GM23338 (cell line): ENCODE measurements around the gene GAK. TPM values are rescaled to one million over a fixed set of nuclear protein-coding genes. Genes with fewer than 3 reads are reported as not detected.

ENCODE experiments used
- ATAC-seq: fragments of 200-7000 bp; cut with Tn5 transposase; 3 replicates; pipeline ENCODE4 v1.9.1; 2020
- DNase-seq: peaks from one replicate; pipeline ENCODE4 v3.0.0-alpha.2; 2015; ENCODE audit warnings: low spot score
- H2AFZ ChIP-seq: fragments of 200-600 bp; sonication (generic); 2 replicates; pipeline ENCODE4 v1.8.0; 2016; ENCODE audit warnings: antibody characterized with exemption, mild to moderate bottlenecking, moderate library complexity
- H3F3A ChIP-seq: fragments of 200-600 bp; sonication (generic); replicated peaks from 2 replicates; pipeline ENCODE4 v1.8.0; 2017; ENCODE audit warnings: antibody characterized with exemption, mixed run types, low read depth
- H3K27ac ChIP-seq: fragments of 200-600 bp; sonication (generic); 2 replicates; pipeline ENCODE4 v1.6.1; 2016; ENCODE audit warnings: low read depth
- H3K27me3 ChIP-seq: fragments of 200-600 bp; sonication (generic); 2 replicates; pipeline ENCODE4 v1.8.0; 2016; ENCODE audit warnings: mild to moderate bottlenecking, mixed run types, moderate library complexity; ENCODE audit not compliant: insufficient read depth
- H3K36me3 ChIP-seq: fragments of 200-600 bp; sonication (generic); 2 replicates; pipeline ENCODE4 v1.8.0; 2016; ENCODE audit warnings: mild to moderate bottlenecking; ENCODE audit not compliant: insufficient read depth
- H3K4me1 ChIP-seq: fragments of 200-600 bp; sonication (generic); 2 replicates; pipeline ENCODE4 v1.8.0; 2016; ENCODE audit warnings: mild to moderate bottlenecking, moderate library complexity; ENCODE audit not compliant: insufficient read depth
- H3K4me2 ChIP-seq: fragments of 200-600 bp; sonication (generic); 2 replicates; pipeline ENCODE4 v1.7.1; 2017; ENCODE audit warnings: mixed run types
- H3K4me3 ChIP-seq: fragments of 200-600 bp; sonication (generic); 2 replicates; pipeline ENCODE4 v1.6.1; 2016; ENCODE audit warnings: mixed run types
- H3K79me2 ChIP-seq: fragments of 200-600 bp; sonication (generic); replicated peaks from 2 replicates; pipeline ENCODE4 v1.8.0; 2017; ENCODE audit warnings: mild to moderate bottlenecking; ENCODE audit not compliant: insufficient read depth
- H3K9me2 ChIP-seq: fragments of 200-600 bp; sonication (generic); 2 replicates; pipeline ENCODE4 v1.8.0; 2017; ENCODE audit not compliant: insufficient read depth
- H4K20me1 ChIP-seq: fragments of 200-600 bp; sonication (generic); replicated peaks from 2 replicates; pipeline ENCODE4 v1.8.0; 2017; ENCODE audit warnings: mild to moderate bottlenecking; ENCODE audit not compliant: insufficient read depth
- H3K27ac Mint-ChIP-seq: 2 replicates; pipeline ENCODE4 v1.8.0; 2020; ENCODE audit warnings: inconsistent platforms, mild to moderate bottlenecking, moderate library complexity, mixed read lengths
- H3K27me3 Mint-ChIP-seq: 3 replicates; pipeline ENCODE4 v1.8.0; 2022; ENCODE audit warnings: low read depth, mild to moderate bottlenecking, moderate library complexity, mixed read lengths, inconsistent platforms; ENCODE audit not compliant: insufficient read depth, poor library complexity
- H3K36me3 Mint-ChIP-seq: 3 replicates; pipeline ENCODE4 v1.8.0; 2021; ENCODE audit warnings: low read depth, mild to moderate bottlenecking, inconsistent platforms, moderate library complexity, mixed read lengths
- H3K4me1 Mint-ChIP-seq: 3 replicates; pipeline ENCODE4 v1.8.0; 2020; ENCODE audit warnings: mild to moderate bottlenecking, inconsistent platforms, mixed read lengths
- H3K4me3 Mint-ChIP-seq: 3 replicates; pipeline ENCODE4 v1.8.0; 2021; ENCODE audit warnings: moderate library complexity, mild to moderate bottlenecking, inconsistent platforms, mixed read lengths
- H3K9me3 Mint-ChIP-seq: 3 replicates; pipeline ENCODE4 v1.8.0; 2020; ENCODE audit warnings: moderate library complexity, mild to moderate bottlenecking, inconsistent platforms, mixed read lengths
- CREB1 ChIP-seq: fragments of 250-450 bp; sonication (Bioruptor Pico); IDR thresholded peaks from 2 replicates; pipeline ENCODE4 v1.5.0; 2020; ENCODE audit warnings: low read depth, mild to moderate bottlenecking, moderate library complexity
- CTCF ChIP-seq, 2 experiments: fragments of 200-600 bp in 1 of 2; sonication (generic) in 1 of 2; conservative IDR thresholded peaks; 2 replicates each; pipeline versions ENCODE4 v1.5.1 to v1.6.1; 2016 to 2017; ENCODE audit warnings: antibody characterized with exemption in 2 of 2, low read depth in 2 of 2, mild to moderate bottlenecking in 2 of 2, moderate library complexity in 1 of 2
- JUNB ChIP-seq: IDR thresholded peaks from one replicate; pipeline ENCODE4 v1.6.1; 2016; ENCODE audit warnings: antibody characterized with exemption; ENCODE audit not compliant: unreplicated experiment
- NANOG ChIP-seq: IDR thresholded peaks from 2 replicates; pipeline ENCODE4 v1.6.1; 2016; ENCODE audit warnings: antibody characterized with exemption, borderline replicate concordance
- STAT1 ChIP-seq: IDR thresholded peaks from one replicate; pipeline ENCODE4 v1.6.1; 2016; ENCODE audit warnings: antibody characterized with exemption; ENCODE audit not compliant: unreplicated experiment
- polyA plus RNA-seq: library from polyadenylated mRNA; unstranded; fragments of >200 nt; fragmentation: Nextera tagmentation; extraction: Ambion mirVana; gene quantifications from 2 replicates; pipeline ENCODE4 v1.2.1, GENCODE V29; 2016
- total RNA-seq: library from RNA; depleted of rRNA; stranded (reverse); fragments of >200 nt; shearing (Covaris generic); gene quantifications from 2 replicates; pipeline ENCODE4 v1.2.3, GENCODE V29; 2014
- TF ChIP-seq, protein P1 (sequence below): IDR thresholded peaks from one replicate; pipeline ENCODE4 v1.6.1; 2018; ENCODE audit warnings: antibody characterized with exemption; ENCODE audit not compliant: unreplicated experiment
- TF ChIP-seq, protein P2 (sequence below): fragments of 250-450 bp; sonication (Bioruptor Pico); IDR thresholded peaks from 2 replicates; pipeline ENCODE4 v1.5.0; 2020; ENCODE audit warnings: mild to moderate bottlenecking, moderate library complexity

GAK gene
- total and polyA plus RNA-seq, 2 experiments from 2014 or later: 48.5 to 124 TPM

- no peak overlapping the region for H3K27ac Mint-ChIP-seq
Measured at GRCh38 chr4:891747-892146, 40.4 kb downstream of the GAK start.

DNA sequence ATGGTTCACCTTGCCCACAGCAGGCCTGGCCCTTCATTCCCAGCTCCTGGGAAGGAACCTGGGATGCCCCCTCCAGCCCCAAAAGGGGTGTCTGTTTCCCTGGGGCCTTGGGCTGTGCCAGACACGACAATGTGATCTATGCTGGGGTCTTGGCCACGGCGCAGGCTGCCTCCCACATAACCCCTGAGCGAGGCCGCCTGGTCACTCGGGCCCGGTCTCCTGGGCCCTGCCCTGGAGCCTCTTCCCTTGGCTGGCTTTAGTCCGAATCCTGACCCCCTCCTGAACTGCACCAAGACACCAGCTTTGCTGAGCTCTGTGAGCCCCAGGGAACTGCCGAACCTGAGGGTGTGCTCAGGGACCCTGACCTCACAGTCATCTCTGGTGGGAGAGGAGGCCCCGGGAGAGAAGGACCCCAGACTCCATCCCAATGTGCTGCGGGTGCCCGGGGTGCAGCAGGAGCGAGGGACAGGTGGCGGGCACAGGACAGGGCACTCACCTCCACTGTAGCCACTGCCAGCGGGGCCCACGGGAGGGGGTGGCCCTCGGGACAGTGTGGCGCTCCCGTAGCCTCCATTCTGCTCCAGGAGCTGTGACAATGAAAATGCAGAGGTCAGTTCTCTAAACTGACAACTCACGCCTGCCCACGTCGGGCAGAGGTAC, 42.0 kb downstream of the GAK start:
- Histone ChIP-seq H3K36me3 (no peaks in the 10 kb centered on the region), H3K27ac (no peak overlapping the region)
- peaks cover 16% of the 10 kb centered on the region for H3K27me3 Mint-ChIP-seq
- TF ChIP-seq STAT1 (no peak), NANOG (no peak), JUNB (no peak)
- TF ChIP-seq, protein P1, sequence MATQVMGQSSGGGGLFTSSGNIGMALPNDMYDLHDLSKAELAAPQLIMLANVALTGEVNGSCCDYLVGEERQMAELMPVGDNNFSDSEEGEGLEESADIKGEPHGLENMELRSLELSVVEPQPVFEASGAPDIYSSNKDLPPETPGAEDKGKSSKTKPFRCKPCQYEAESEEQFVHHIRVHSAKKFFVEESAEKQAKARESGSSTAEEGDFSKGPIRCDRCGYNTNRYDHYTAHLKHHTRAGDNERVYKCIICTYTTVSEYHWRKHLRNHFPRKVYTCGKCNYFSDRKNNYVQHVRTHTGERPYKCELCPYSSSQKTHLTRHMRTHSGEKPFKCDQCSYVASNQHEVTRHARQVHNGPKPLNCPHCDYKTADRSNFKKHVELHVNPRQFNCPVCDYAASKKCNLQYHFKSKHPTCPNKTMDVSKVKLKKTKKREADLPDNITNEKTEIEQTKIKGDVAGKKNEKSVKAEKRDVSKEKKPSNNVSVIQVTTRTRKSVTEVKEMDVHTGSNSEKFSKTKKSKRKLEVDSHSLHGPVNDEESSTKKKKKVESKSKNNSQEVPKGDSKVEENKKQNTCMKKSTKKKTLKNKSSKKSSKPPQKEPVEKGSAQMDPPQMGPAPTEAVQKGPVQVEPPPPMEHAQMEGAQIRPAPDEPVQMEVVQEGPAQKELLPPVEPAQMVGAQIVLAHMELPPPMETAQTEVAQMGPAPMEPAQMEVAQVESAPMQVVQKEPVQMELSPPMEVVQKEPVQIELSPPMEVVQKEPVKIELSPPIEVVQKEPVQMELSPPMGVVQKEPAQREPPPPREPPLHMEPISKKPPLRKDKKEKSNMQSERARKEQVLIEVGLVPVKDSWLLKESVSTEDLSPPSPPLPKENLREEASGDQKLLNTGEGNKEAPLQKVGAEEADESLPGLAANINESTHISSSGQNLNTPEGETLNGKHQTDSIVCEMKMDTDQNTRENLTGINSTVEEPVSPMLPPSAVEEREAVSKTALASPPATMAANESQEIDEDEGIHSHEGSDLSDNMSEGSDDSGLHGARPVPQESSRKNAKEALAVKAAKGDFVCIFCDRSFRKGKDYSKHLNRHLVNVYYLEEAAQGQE: no peak
- TF ChIP-seq, protein P2, sequence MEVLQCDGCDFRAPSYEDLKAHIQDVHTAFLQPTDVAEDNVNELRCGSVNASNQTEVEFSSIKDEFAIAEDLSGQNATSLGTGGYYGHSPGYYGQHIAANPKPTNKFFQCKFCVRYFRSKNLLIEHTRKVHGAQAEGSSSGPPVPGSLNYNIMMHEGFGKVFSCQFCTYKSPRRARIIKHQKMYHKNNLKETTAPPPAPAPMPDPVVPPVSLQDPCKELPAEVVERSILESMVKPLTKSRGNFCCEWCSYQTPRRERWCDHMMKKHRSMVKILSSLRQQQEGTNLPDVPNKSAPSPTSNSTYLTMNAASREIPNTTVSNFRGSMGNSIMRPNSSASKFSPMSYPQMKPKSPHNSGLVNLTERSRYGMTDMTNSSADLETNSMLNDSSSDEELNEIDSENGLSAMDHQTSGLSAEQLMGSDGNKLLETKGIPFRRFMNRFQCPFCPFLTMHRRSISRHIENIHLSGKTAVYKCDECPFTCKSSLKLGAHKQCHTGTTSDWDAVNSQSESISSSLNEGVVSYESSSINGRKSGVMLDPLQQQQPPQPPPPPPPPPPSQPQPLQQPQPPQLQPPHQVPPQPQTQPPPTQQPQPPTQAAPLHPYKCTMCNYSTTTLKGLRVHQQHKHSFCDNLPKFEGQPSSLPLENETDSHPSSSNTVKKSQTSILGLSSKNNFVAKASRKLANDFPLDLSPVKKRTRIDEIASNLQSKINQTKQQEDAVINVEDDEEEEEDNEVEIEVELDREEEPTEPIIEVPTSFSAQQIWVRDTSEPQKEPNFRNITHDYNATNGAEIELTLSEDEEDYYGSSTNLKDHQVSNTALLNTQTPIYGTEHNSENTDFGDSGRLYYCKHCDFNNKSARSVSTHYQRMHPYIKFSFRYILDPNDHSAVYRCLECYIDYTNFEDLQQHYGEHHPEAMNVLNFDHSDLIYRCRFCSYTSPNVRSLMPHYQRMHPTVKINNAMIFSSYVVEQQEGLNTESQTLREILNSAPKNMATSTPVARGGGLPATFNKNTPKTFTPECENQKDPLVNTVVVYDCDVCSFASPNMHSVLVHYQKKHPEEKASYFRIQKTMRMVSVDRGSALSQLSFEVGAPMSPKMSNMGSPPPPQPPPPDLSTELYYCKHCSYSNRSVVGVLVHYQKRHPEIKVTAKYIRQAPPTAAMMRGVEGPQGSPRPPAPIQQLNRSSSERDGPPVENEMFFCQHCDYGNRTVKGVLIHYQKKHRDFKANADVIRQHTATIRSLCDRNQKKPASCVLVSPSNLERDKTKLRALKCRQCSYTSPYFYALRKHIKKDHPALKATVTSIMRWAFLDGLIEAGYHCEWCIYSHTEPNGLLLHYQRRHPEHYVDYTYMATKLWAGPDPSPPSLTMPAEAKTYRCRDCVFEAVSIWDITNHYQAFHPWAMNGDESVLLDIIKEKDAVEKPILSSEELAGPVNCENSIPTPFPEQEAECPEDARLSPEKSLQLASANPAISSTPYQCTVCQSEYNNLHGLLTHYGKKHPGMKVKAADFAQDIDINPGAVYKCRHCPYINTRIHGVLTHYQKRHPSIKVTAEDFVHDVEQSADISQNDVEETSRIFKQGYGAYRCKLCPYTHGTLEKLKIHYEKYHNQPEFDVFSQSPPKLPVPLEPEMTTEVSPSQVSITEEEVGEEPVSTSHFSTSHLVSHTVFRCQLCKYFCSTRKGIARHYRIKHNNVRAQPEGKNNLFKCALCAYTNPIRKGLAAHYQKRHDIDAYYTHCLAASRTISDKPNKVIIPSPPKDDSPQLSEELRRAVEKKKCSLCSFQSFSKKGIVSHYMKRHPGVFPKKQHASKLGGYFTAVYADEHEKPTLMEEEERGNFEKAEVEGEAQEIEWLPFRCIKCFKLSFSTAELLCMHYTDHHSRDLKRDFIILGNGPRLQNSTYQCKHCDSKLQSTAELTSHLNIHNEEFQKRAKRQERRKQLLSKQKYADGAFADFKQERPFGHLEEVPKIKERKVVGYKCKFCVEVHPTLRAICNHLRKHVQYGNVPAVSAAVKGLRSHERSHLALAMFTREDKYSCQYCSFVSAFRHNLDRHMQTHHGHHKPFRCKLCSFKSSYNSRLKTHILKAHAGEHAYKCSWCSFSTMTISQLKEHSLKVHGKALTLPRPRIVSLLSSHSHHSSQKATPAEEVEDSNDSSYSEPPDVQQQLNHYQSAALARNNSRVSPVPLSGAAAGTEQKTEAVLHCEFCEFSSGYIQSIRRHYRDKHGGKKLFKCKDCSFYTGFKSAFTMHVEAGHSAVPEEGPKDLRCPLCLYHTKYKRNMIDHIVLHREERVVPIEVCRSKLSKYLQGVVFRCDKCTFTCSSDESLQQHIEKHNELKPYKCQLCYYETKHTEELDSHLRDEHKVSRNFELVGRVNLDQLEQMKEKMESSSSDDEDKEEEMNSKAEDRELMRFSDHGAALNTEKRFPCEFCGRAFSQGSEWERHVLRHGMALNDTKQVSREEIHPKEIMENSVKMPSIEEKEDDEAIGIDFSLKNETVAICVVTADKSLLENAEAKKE: no peak

More at GRCh38 chr4:891747-892146, 40.4 kb downstream of the GAK start:
- H3K4me2 ChIP-seq: no peak overlapping the region
- no peaks in the 10 kb centered on the region for H3K4me1 ChIP-seq
- TF ChIP-seq CTCF (conservative IDR thresholded peaks at IDR 0.05; ENCODE audit: low read depth in 2 of 2) (peak; percentile 53 to 84), CREB1 (CRISPR knock-in tag) (no peak)
- no peaks in the 10 kb centered on the region for H3K79me2 ChIP-seq
- Mint-ChIP-seq H3K27me3 (peaks cover 17% of the 10 kb centered on the region), H3K4me3 (no peak overlapping the region), H3K36me3 (peaks cover 14% of the 10 kb centered on the region), H3K9me3 (peaks cover 7% of the 10 kb centered on the region; the same call in 2 of the 3 replicates), H3K4me1 (no peaks in the 10 kb centered on the region)
- H3K36me3 ChIP-seq: no peaks in the 10 kb centered on the region
- ATAC-seq: peak; percentile 86
- H4K20me1 ChIP-seq: no peaks in the 10 kb centered on the region; the same call in 1 of the 2 replicates
- H2AFZ ChIP-seq: no peak overlapping the region
- H3K27ac ChIP-seq: no peak overlapping the region
- no peak overlapping the region for H3K4me3 ChIP-seq
- 0 out of 2 replicates have a peak, but pooled peaks cover 12% of the 10 kb centered on the region for H3F3A ChIP-seq
- H3K27me3 ChIP-seq: no peaks in the 10 kb centered on the region
- peak; percentile 75 for DNase-seq
- H3K9me2 ChIP-seq: no peaks in the 10 kb centered on the region; the same call in 1 of the 2 replicates

More for the DNA sequence above, 42.0 kb downstream of the GAK start:
- Histone ChIP-seq H2AFZ (no peak overlapping the region), H3K27me3 (no peaks in the 10 kb centered on the region), H3K4me1 (no peaks in the 10 kb centered on the region), H3K9me2 (no peaks in the 10 kb centered on the region; the same call in 1 of the 2 replicates), H3K79me2 (no peaks in the 10 kb centered on the region), H4K20me1 (no peaks in the 10 kb centered on the region), H3F3A (0 out of 2 replicates have a peak, but pooled peaks cover 11% of the 10 kb centered on the region), H3K4me3 (no peak overlapping the region), H3K4me2 (no peak overlapping the region)
- ATAC-seq: no peak
- Mint-ChIP-seq H3K4me1 (no peaks in the 10 kb centered on the region), H3K27ac (no peak overlapping the region), H3K4me3 (no peak overlapping the region), H3K36me3 (peaks cover 18% of the 10 kb centered on the region), H3K9me3 (peaks cover 7% of the 10 kb centered on the region; the same call in 2 of the 3 replicates)
- no peak for DNase-seq
